Endodermal cell (in vitro differentiated cells): Measurements from ENCODE around the gene YBX2. TPM values are rescaled to one million over a fixed set of nuclear protein-coding genes. Genes with fewer than 3 reads are reported as not detected.

Experiments
- DNase-seq: peaks from one replicate; pipeline ENCODE4 v3.0.0-alpha.2; 2017
- H3K27ac ChIP-seq: 2 replicates; pipeline ENCODE4 v1.5.1; 2013; ENCODE audit warnings: mild to moderate bottlenecking, low read depth, low read length, moderate library complexity
- H3K27me3 ChIP-seq: 2 replicates; pipeline ENCODE4 v1.6.1; 2013; ENCODE audit warnings: mild to moderate bottlenecking, low read length, moderate library complexity; ENCODE audit not compliant: insufficient read depth, control insufficient read depth, poor library complexity, severe bottlenecking
- H3K36me3 ChIP-seq: 2 replicates; pipeline ENCODE4 v1.7.0; 2013; ENCODE audit warnings: mild to moderate bottlenecking, low read length, moderate library complexity; ENCODE audit not compliant: control insufficient read depth, insufficient read depth
- H3K4me1 ChIP-seq: one replicate; pipeline ENCODE4 v1.7.0; 2013; ENCODE audit warnings: low read length; ENCODE audit not compliant: control insufficient read depth, insufficient read depth
- H3K4me3 ChIP-seq: 2 replicates; pipeline ENCODE4 v1.5.1; 2013; ENCODE audit warnings: mild to moderate bottlenecking, low read length, moderate library complexity
- H3K9ac ChIP-seq: 2 replicates; pipeline ENCODE4 v1.6.1; 2013; ENCODE audit warnings: mild to moderate bottlenecking, low read length, moderate library complexity; ENCODE audit not compliant: poor library complexity, severe bottlenecking; ENCODE audit errors: extremely low read depth
- H3K9me3 ChIP-seq: 2 replicates; pipeline ENCODE4 v1.6.1; 2013; ENCODE audit warnings: mild to moderate bottlenecking, low read length, moderate library complexity; ENCODE audit not compliant: control insufficient read depth
- H3K27ac Mint-ChIP-seq: 2 replicates; pipeline ENCODE4 v1.8.0; 2020; ENCODE audit warnings: mixed read lengths
- H3K27me3 Mint-ChIP-seq: 2 replicates; pipeline ENCODE4 v1.8.0; 2021; ENCODE audit warnings: mild to moderate bottlenecking, mixed read lengths; ENCODE audit not compliant: insufficient read depth
- H3K36me3 Mint-ChIP-seq: 2 replicates; pipeline ENCODE4 v1.8.0; 2020; ENCODE audit warnings: low read depth, mixed read lengths
- H3K4me1 Mint-ChIP-seq: 2 replicates; pipeline ENCODE4 v1.8.0; 2020; ENCODE audit warnings: mixed read lengths
- H3K4me3 Mint-ChIP-seq: 2 replicates; pipeline ENCODE4 v1.8.0; 2020; ENCODE audit warnings: mild to moderate bottlenecking, moderate library complexity, mixed read lengths
- H3K9me3 Mint-ChIP-seq: 2 replicates; pipeline ENCODE4 v1.8.0; 2020; ENCODE audit warnings: mild to moderate bottlenecking, mixed read lengths
- CTCF ChIP-seq: fragments of 200-600 bp; sonication (generic); conservative IDR thresholded peaks from 2 replicates; pipeline ENCODE4 v1.5.0; 2021; ENCODE audit warnings: antibody characterized with exemption, mild to moderate bottlenecking
- WGBS, 2 experiments: methylation state at CpG; one replicate each; pipeline versions ENCODE4 v1.1.5 to v1.1.7; 2013; ENCODE audit warnings: missing lambda C conversion rate in 2 of 2, mixed read lengths in 1 of 2; ENCODE audit not compliant: insufficient coverage in 1 of 2, insufficient read length in 1 of 2; 5-methylcytosine and 5-hydroxymethylcytosine counted together
- total RNA-seq, 2 donors: library from RNA; stranded (reverse); fragmentation: NEBNext Ultra II Directional in 1 of 2; extraction: Animal tissue kit (Norgen Biotek cat#: 25700) in 1 of 2; gene quantifications; 2 replicates in 1 of 2; 3 replicates in 1 of 2; pipeline ENCODE4 v1.2.1, GENCODE V29; 2021

YBX2 gene
- total RNA-seq, 2 donors from 2014 or later, result 6.6 to 15.9 TPM

GRCh38 chr17:7283471-7284216, 10.8 kb downstream of the YBX2 start:
- Histone ChIP-seq H3K36me3 (no peaks in the 10 kb centered on the region), H3K9me3 (no peaks in the 10 kb centered on the region), H3K4me1 (peaks cover 5% of the 10 kb centered on the region), H3K4me3 (no peak overlapping the region), H3K9ac (no peak overlapping the region), H3K27ac (no peak overlapping the region), H3K27me3 (peaks cover 16% of the 10 kb centered on the region)
- no peak for DNase-seq
- WGBS, 2 experiments, result 90% methylated on average over 9 to 18 of the region's 18 CpGs
- Mint-ChIP-seq H3K4me1 (peaks cover 6% of the 10 kb centered on the region), H3K9me3 (no peaks in the 10 kb centered on the region), H3K4me3 (no peak overlapping the region), H3K27ac (no peak overlapping the region), H3K36me3 (no peaks in the 10 kb centered on the region), H3K27me3 (peaks cover 42% of the 10 kb centered on the region)
- no peak for TF ChIP-seq CTCF

GRCh38 chr17:7282752-7283321, 11.6 kb downstream of the YBX2 start:
- no peaks in the 10 kb centered on the region for H3K9me3 ChIP-seq
- Mint-ChIP-seq H3K27ac (no peak overlapping the region), H3K36me3 (no peaks in the 10 kb centered on the region), H3K4me1 (peaks cover 6% of the 10 kb centered on the region), H3K27me3 (peaks cover 37% of the 10 kb centered on the region), H3K9me3 (no peaks in the 10 kb centered on the region), H3K4me3 (peak overlapping the region; percentile 60)
- peaks cover 5% of the 10 kb centered on the region for H3K4me1 ChIP-seq
- H3K27ac ChIP-seq, result no peak overlapping the region
- peak overlapping the region; percentile 67 for H3K4me3 ChIP-seq
- H3K9ac ChIP-seq, result no peak overlapping the region
- H3K36me3 ChIP-seq, result no peaks in the 10 kb centered on the region
- 83 to 85% methylated on average over 4 to 6 of the region's 6 CpGs for WGBS, 2 experiments
- no peak for TF ChIP-seq CTCF
- H3K27me3 ChIP-seq, result peaks cover 16% of the 10 kb centered on the region
- DNase-seq, result no peak

GRCh38 chr17:7281953-7282751, 12.3 kb downstream of the YBX2 start:
- H3K27ac Mint-ChIP-seq, result no peak overlapping the region
- peak; percentile 82 for DNase-seq

More at GRCh38 chr17:7281953-7282751, 12.3 kb downstream of the YBX2 start:
- 4 to 7% methylated on average over 8 to 43 of the region's 43 CpGs for WGBS, 2 experiments
- H3K36me3 ChIP-seq, result no peaks in the 10 kb centered on the region
- peak overlapping the region; percentile 30 for H3K9ac ChIP-seq
- H3K4me1 ChIP-seq, result peaks cover 5% of the 10 kb centered on the region
- no peak overlapping the region for H3K27ac ChIP-seq
- H3K4me3 Mint-ChIP-seq, result peak overlapping the region; percentile 60
- H3K36me3 Mint-ChIP-seq, result no peaks in the 10 kb centered on the region
- peaks cover 16% of the 10 kb centered on the region for H3K27me3 ChIP-seq
- TF ChIP-seq CTCF, result no peak
- H3K9me3 ChIP-seq, result no peaks in the 10 kb centered on the region
- peaks cover 6% of the 10 kb centered on the region for H3K4me1 Mint-ChIP-seq
- H3K27me3 Mint-ChIP-seq, result peaks cover 33% of the 10 kb centered on the region
- H3K9me3 Mint-ChIP-seq, result no peaks in the 10 kb centered on the region
- peak overlapping the region; percentile 67 for H3K4me3 ChIP-seq
